Upper lobe of left lung (tissue), 4 donors: Measurements from ENCODE around the gene MLLT3.

Source experiments
- CTCF ChIP-seq, 6 experiments: fragments of 450-650 bp in 4 of 6; fragments of 200-600 bp in 2 of 6; sonication (generic) in 2 of 6; IDR thresholded peaks; one replicate each; pipeline ENCODE4 v1.5.1; 2016 to 2019; ENCODE audit warnings: antibody characterized with exemption in 6 of 6
- POLR2A ChIP-seq, 4 donors: fragments of 450-650 bp; IDR thresholded peaks; one replicate each; pipeline ENCODE4 v1.5.1; 2016 to 2017; ENCODE audit warnings: antibody characterized with exemption in 4 of 4, mild to moderate bottlenecking in 2 of 4

GRCh38 chr9:20464242-20464641, 158.1 kb downstream of the MLLT3 start:
- no peak for TF ChIP-seq CTCF (IDR thresholded peaks at IDR 0.05)
- no peak for TF ChIP-seq POLR2A (IDR thresholded peaks at IDR 0.05)
